HG03457 (cell line): ENCODE measurements around the gene SENP6.
"Not testable (repeated sequence)": the region's sequence is repeated elsewhere in the genome, so short reads cannot be mapped to it uniquely, and the experiment has no call there.

Source experiments
- ATAC-seq: cut with Tn5 transposase; IDR thresholded peaks from one replicate; pipeline ENCODE4 v1.9.1; 2021; ENCODE audit warnings: moderate number of reproducible peaks; ENCODE audit not compliant: unreplicated experiment

SENP6 gene

DNA sequence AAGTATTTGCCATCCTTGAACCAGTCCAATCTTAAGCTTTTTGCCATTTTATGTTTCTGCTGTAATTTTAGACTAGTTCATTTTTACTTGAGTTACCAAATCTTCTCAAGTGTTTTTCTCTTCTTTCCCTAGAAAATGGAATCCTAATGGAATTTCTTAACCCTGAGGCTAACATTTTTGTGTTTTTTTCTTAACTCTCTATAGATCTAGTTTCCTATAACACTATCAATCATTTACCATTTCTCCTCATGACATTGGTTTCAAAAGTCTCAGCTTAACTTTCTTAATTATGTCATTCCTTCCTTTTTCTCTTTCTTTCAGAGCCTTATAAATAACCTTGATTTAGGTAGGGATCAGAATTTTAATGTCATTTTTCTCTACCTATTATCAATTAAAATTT lies 54.8 kb downstream of the SENP6 start:
- ATAC-seq: no peak

DNA sequence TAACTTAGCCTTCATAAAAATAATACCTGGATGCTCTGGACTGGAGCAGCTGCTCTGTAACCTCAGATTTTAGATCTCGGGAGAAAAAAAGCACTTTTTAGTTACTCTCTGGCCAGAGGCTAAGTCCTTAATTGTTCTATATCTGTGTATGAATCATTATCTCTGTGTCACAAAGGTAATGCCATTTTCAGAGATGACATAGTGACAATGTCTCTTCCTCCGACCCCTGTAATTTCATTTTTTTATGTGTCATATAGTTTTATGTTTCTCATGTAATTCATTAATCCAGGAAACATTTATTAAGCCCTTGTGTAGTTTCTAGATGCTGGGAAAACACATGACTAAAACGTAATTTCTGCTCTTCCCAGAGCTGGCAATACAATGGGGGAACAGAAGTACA lies 55.6 kb downstream of the SENP6 start:
- ATAC-seq: no peak

DNA sequence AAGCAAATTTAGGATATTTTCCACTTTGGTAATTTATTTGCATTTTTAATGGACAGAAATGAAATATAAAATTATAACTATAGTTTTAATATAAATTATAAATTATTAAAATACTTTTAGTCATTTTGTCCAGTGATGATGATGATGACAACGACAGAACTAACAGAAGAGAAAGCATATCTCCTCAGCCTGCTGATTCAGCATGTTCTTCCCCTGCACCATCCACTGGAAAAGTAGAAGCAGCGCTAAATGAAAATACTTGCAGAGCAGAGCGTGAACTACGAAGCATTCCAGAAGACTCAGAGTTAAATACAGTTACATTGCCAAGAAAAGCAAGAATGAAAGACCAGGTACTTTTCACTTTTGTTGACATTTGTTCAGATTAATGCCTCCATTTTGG lies 64.9 kb downstream of the SENP6 start:
- ATAC-seq: no peak

DNA sequence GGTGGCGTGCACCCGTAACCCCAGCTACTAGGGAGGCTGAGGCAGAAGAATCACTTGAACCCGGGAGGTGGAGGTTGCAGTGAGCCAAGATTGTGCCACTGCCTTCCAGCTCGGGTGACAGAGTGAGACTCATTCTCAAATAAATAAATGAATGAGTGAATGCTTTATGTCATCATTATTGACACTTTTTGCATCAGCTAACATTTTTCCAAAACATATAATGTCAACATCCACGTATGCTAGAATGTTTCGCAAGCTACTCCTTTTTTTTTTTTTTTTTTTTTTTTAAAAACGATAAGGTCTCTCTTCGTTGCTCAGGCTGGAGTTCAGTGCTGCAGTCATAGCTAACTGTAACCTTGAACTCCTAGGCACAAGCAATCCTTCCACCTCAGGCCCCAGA lies 72.2 kb downstream of the SENP6 start:
- no peak for ATAC-seq

DNA sequence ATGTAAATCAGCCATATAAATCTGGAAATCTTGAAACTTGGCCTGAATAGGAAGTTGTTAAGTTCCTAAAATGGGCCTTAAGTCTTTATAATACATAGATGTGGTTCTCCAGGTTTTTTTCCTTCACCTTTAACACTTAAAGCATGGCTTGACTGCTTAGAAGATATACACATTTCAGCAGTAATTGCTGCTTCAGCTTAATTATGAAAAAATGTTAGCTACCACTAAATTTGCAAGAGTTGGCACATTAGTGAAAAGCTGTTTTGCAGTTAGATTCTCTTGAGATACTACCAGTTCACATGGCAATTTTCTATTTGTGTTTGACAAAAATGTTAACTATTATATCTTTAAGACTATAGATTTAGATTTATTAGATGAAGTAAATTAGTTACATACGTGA lies 74.7 kb downstream of the SENP6 start:
- no peak for ATAC-seq

DNA sequence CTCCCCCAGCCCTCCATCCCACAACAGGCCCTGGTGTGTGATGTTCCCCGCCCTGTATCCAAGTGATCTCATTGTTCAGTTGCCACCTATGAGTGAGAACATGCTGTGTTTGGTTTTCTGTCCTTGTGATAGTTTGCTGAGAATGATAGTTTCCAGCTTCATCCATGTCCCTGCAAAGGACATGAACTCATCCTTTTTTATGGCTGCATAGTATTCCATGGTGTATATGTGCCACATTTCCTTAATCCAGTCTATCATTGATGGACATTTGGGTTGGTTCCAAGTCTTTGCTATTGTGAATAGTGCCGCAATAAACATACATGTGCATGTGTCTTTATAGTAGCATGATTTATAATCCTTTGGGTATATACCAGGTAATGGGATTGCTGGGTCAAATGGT lies 80.9 kb downstream of the SENP6 start:
- ATAC-seq: not testable (repeated sequence)

- not testable (repeated sequence) for ATAC-seq
These were observed 81.3 kb downstream of the SENP6 start for GRCh38 chr6:75683005-75683404.

DNA sequence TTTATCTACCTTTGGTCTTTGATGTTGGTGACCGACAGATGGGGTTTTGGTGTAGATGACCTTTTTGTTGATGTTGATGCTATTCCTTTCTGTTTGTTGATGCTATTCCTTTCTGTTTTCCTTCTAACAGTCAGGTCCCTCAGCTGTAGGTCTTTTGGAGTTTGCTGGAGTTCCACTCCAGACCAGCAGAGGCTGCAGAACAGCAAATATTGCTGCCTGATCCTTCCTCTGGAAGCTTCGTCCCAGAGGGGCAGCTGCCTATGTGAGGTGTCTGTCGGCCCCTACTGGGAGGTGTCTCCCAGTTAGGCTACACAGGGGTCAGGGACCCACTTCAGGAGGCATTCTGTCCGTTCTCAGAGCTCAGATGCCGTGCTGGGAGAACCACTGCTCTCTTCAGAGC lies 85.9 kb downstream of the SENP6 start:
- ATAC-seq: not testable (repeated sequence)

DNA sequence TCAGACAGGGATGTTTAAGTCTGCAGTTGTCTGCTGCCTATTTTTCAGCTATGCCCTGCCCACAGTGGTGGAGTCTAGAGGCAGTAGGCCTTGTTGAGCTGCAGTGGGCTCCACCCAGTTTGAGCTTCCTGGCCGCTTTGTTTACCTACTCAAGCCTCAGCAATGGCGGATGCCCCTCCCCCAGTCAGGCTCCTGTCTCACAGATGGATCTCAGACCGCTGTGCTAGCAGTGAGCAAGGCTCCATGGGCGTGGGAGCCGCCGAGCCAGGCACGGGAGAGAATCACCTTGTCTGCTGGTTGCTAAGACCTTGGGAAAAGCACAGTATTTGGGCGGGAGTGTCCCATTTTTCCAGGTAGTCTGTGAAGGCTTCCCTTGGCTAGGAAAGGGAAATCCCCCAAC lies 86.3 kb downstream of the SENP6 start:
- not testable (repeated sequence) for ATAC-seq

DNA sequence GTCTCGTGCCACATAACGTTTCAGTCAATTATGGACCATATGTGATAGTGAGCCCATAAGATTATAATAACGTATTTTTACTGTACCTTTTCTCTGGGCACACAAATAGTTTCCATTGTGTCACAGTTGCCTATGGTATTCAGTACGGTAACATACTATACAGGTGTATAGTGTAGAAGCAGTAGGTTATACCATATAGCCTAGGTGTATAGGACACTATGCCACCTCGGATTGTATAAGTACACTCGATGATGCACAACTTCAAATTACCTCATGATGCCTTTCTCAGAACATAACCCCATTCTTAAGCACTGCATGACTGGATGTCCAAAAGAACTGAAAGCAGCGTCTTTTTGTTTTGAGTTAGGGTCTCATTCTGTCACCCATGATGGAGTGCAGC lies 87.9 kb downstream of the SENP6 start:
- ATAC-seq: no peak

GRCh38 chr6:75691012-75691411 lies 89.3 kb downstream of the SENP6 start:
- no peak for ATAC-seq

GRCh38 chr6:75693534-75693933 lies 91.9 kb downstream of the SENP6 start:
- ATAC-seq: no peak

DNA sequence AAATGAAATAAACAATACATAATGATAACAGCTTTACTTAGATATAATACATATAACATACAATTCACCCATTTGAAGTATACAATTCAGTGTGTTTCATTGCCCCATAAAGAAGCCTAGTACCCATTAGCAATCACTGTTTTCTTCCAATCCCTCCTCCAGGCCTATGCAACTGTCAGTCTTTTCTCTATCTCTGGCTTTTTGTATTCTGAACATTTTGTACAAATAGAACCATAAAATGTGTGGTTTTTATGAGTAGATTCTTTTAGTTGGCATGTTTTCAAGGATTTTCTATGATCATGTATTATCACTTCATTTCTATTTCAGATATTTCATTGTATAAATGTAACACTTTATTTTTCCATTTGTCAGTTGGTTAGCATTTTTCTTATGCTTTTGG lies 92.7 kb downstream of the SENP6 start:
- ATAC-seq: no peak

DNA sequence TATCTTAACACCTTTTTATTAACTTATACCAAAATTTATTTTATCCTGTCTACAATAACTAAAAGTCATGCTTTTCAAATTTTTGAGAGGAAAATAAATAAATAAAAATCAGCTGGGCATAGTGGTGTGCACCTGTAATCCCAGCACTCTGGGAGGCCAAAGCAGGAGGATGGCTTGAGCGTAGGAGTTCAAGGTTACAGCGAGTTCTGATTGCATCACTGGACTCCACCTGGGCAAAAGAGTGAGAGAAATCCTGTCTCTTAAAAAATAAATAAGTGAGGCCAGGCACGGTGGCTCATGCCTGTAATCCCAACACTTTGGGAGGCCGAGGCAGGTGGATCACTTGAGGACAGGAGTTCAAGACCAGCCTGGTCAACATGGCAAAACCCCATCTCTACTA lies 106.7 kb downstream of the SENP6 start:
- not testable (repeated sequence) for ATAC-seq

DNA sequence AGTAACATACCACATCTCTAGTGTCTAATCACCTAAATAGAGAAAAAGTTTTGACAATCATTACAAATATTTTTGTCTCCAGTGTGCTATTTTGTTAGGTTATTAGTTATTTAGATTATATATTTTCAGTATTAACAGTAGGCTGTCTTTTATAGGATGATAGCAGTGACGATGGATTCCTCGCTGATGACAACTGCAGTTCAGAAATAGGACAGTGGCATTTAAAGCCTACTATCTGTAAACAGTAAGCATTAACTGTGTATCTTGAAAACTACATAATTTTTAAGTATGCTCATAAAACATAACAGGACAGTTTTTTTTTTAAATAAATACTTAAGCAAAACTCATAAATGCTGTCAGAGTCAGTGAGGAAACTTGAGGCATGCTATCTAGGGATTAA lies 109.5 kb downstream of the SENP6 start:
- ATAC-seq: no peak

DNA sequence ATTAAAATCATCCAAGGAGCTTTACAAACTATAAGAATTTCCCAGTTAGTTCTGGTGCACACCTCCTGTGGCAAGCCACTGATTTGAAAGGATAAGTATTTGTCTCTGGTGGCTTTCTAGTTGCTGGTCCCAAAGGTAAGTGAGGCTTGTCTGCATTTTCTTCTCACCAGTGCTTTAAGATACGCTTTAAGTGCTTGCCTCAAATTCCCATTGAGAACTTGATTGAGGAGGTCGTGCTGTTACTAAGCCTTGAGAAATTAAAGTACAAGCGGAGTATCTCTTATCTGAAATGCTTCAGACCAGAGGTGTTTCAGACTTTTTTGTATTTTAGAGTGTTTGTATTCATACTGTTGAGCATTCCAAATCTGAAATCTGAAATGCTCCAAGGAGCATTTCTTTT lies 117.5 kb downstream of the SENP6 start:
- no peak for ATAC-seq

GRCh38 chr6:75723382-75723781 lies 121.7 kb downstream of the SENP6 start:
- ATAC-seq: no peak

DNA sequence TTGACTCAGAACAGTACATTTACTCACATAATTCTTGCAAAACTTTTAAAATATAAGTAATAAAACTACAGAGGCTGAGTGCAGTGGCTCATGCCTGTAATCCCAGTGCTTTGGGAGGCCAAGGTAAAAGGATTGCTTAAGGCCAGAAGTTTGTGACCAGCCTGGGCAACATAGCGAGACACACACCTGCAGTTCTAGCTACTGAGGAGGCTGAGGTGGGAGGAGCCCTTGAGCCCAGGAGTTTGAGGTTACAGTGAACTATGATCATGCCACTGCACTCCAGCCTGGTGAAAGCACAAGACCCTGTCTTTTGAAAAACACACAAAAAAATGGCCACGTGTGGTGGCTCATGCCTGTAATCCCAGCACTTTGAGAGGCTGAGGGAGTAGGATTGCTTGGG lies 125.5 kb downstream of the SENP6 start:
- no peak for ATAC-seq

GRCh38 chr6:75731029-75731428 lies 129.3 kb downstream of the SENP6 start:
- not testable (repeated sequence) for ATAC-seq

GRCh38 chr6:75735491-75736186 lies 134.0 kb downstream of the SENP6 start:
- ATAC-seq: peak; percentile 75

GRCh38 chr6:75743971-75744370 lies 142.3 kb downstream of the SENP6 start:
- ATAC-seq: no peak

DNA sequence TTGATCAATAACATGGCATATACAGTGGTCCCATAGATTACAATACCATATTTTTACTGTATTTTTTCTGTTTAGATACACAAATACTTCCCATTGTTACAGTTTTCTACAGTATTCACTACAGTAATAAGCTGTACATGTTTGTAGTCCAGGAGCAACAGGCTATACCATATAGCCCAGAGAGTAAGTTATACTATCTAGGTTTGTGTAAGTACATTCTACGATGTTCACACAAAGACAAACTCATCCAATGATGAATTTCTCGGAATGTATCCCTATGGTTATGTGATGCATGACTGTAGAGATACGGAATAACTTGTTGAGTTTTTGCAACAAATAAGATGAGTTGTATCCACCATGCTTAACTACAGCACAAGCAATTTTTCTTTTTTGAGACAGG lies 143.7 kb downstream of the SENP6 start:
- no peak for ATAC-seq

GRCh38 chr6:75746221-75746620 lies 144.5 kb downstream of the SENP6 start:
- no peak for ATAC-seq
